Astrocyte (in vitro differentiated cells and primary cell): ENCODE results near the gene TMEM128.

Experiments
- CTCF ChIP-seq: IDR thresholded peaks from 2 replicates; pipeline ENCODE4 v1.5.1; 2011; ENCODE audit warnings: low read depth, mild to moderate bottlenecking, inconsistent platforms, low read length, moderate library complexity; ENCODE audit not compliant: insufficient read depth
- EZH2 ChIP-seq: IDR thresholded peaks from 2 replicates; pipeline ENCODE4 v1.6.1; 2012; ENCODE audit warnings: mild to moderate bottlenecking, low read length, inconsistent platforms; ENCODE audit not compliant: insufficient read depth

GRCh38 chr4:4289055-4289454 lies 41.0 kb upstream of the TMEM128 start:
- TF ChIP-seq CTCF, result no peak
- TF ChIP-seq EZH2, result no peak
